ENCODE measurements around the gene GNG7. TPM values are rescaled to one million over a fixed set of nuclear protein-coding genes. Genes with fewer than 3 reads are reported as not detected.
"Not testable (repeated sequence)": the region's sequence is repeated elsewhere in the genome, so short reads cannot be mapped to it uniquely, and the experiment has no call there.

The GNG7 gene
- total RNA-seq, 1 donor from 2014 or later, result 7.7 TPM

DNA sequence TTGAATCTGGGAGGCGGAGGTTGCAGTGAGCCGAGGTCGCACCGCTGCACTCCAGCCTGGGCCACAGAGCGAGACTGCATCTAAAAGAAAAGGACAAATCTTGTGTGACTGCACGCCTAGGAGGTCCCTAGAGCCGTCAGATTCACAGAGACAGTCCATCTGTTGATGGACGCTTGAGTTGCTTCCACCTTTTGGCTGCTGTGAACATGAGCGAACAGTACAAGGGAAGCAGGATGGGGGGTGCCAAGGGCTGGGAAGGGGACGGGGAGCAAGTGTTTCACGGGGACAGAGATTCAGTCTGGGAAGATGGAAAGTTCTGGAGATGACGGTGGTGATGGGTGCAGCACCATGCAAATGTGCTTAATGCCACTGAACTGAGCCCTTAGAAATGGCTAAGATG is 78.7 kb downstream of the GNG7 start:
- Mint-ChIP-seq H3K9me3 (ENCODE audit: unreplicated experiment) (no peaks in the 10 kb centered on the region), H3K27ac (ENCODE audit: unreplicated experiment) (no peak overlapping the region), H3K4me1 (ENCODE audit: unreplicated experiment) (no peaks in the 10 kb centered on the region), H3K36me3 (ENCODE audit: low read depth, unreplicated experiment) (no peaks in the 10 kb centered on the region), H3K4me3 (ENCODE audit: unreplicated experiment) (no peak overlapping the region), H3K27me3 (ENCODE audit: unreplicated experiment) (peaks cover 8% of the 10 kb centered on the region)
- no peak for DNase-seq (ENCODE audit: low spot score)
- TF ChIP-seq, protein P1, sequence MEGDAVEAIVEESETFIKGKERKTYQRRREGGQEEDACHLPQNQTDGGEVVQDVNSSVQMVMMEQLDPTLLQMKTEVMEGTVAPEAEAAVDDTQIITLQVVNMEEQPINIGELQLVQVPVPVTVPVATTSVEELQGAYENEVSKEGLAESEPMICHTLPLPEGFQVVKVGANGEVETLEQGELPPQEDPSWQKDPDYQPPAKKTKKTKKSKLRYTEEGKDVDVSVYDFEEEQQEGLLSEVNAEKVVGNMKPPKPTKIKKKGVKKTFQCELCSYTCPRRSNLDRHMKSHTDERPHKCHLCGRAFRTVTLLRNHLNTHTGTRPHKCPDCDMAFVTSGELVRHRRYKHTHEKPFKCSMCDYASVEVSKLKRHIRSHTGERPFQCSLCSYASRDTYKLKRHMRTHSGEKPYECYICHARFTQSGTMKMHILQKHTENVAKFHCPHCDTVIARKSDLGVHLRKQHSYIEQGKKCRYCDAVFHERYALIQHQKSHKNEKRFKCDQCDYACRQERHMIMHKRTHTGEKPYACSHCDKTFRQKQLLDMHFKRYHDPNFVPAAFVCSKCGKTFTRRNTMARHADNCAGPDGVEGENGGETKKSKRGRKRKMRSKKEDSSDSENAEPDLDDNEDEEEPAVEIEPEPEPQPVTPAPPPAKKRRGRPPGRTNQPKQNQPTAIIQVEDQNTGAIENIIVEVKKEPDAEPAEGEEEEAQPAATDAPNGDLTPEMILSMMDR (IDR thresholded peaks at IDR 0.05; ENCODE audit: unreplicated experiment), result no peak

GRCh38 chr19:2622371-2622961 is 80.0 kb downstream of the GNG7 start:
- not testable (repeated sequence) for H3K4me1 Mint-ChIP-seq (ENCODE audit: unreplicated experiment); H3K27ac Mint-ChIP-seq (ENCODE audit: unreplicated experiment); H3K4me3 Mint-ChIP-seq (ENCODE audit: unreplicated experiment); H3K36me3 Mint-ChIP-seq (ENCODE audit: low read depth, unreplicated experiment); DNase-seq (ENCODE audit: low spot score); H3K9me3 Mint-ChIP-seq (ENCODE audit: unreplicated experiment); H3K27me3 Mint-ChIP-seq (ENCODE audit: unreplicated experiment)

DNA sequence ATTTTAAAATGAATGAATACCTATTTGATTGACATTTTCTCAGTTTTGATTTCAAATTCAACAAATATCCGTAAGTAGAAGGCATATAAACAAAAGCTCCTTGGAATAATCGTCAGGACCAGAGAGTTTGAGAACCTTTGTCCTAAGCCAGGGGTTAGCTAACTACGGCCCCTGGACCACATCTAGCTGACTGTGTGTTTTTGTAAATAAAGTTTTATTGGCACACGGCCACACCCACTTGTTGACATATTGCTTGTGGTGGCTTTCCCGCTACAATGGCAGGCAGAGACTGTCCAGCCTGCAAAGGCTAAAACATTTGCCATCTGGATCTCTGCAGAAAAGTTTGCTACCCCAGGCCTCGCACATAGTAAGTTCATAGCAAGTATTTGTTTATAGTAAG is 83.4 kb downstream of the GNG7 start:
- TF ChIP-seq, protein P1 (IDR thresholded peaks at IDR 0.05; ENCODE audit: unreplicated experiment), result no peak
- DNase-seq (ENCODE audit: low spot score), result no peak
- no peaks in the 10 kb centered on the region for H3K36me3 Mint-ChIP-seq (ENCODE audit: low read depth, unreplicated experiment)
- H3K27ac Mint-ChIP-seq (ENCODE audit: unreplicated experiment), result no peak overlapping the region
- no peaks in the 10 kb centered on the region for H3K4me1 Mint-ChIP-seq (ENCODE audit: unreplicated experiment)
- H3K4me3 Mint-ChIP-seq (ENCODE audit: unreplicated experiment), result no peak overlapping the region
- peaks cover 8% of the 10 kb centered on the region for H3K27me3 Mint-ChIP-seq (ENCODE audit: unreplicated experiment)
- H3K9me3 Mint-ChIP-seq (ENCODE audit: unreplicated experiment), result no peaks in the 10 kb centered on the region

DNA sequence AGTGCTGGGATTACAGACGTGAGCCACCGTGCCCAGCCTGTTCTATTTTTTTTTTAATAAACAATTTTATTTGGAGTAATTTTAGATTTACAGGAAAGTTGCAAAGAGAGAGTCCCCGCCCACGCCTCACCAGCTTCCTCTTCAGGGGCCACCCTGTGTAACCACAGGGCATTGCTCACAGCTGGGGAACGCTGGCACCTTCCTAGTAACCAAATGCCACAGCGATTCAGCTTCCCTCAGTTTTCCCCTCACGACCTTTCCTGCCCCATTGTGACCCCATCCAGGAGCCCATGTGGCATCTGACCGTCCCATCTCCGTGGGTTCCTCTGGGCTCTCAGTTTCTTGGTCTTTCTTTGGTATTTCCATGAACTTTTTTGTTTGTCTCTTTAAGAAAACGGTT is 83.9 kb downstream of the GNG7 start:
- H3K27ac Mint-ChIP-seq (ENCODE audit: unreplicated experiment), result no peak overlapping the region

GRCh38 chr19:2617393-2618165 is 84.9 kb downstream of the GNG7 start:
- H3K9me3 Mint-ChIP-seq (ENCODE audit: unreplicated experiment), result no peaks in the 10 kb centered on the region
- TF ChIP-seq, protein P1 (IDR thresholded peaks at IDR 0.05; ENCODE audit: unreplicated experiment), result no peak

More for the DNA sequence above, 83.9 kb downstream of the GNG7 start:
- no peak for DNase-seq (ENCODE audit: low spot score)
- H3K27me3 Mint-ChIP-seq (ENCODE audit: unreplicated experiment), result peaks cover 8% of the 10 kb centered on the region
- no peak overlapping the region for H3K4me3 Mint-ChIP-seq (ENCODE audit: unreplicated experiment)
- H3K4me1 Mint-ChIP-seq (ENCODE audit: unreplicated experiment), result no peaks in the 10 kb centered on the region
- TF ChIP-seq, protein P1 (IDR thresholded peaks at IDR 0.05; ENCODE audit: unreplicated experiment), result no peak
- no peaks in the 10 kb centered on the region for H3K9me3 Mint-ChIP-seq (ENCODE audit: unreplicated experiment)
- no peaks in the 10 kb centered on the region for H3K36me3 Mint-ChIP-seq (ENCODE audit: low read depth, unreplicated experiment)

More at GRCh38 chr19:2617393-2618165, 84.9 kb downstream of the GNG7 start:
- no peaks in the 10 kb centered on the region for H3K4me1 Mint-ChIP-seq (ENCODE audit: unreplicated experiment)
- H3K4me3 Mint-ChIP-seq (ENCODE audit: unreplicated experiment), result no peak overlapping the region
- H3K27ac Mint-ChIP-seq (ENCODE audit: unreplicated experiment), result no peak overlapping the region
- no peak for DNase-seq (ENCODE audit: low spot score)
- H3K36me3 Mint-ChIP-seq (ENCODE audit: low read depth, unreplicated experiment), result no peaks in the 10 kb centered on the region
- peaks cover 6% of the 10 kb centered on the region for H3K27me3 Mint-ChIP-seq (ENCODE audit: unreplicated experiment)

Data from endothelial cell (in vitro differentiated cells).